GM21717 (cell line): ENCODE results near the gene ADSL.
A peak's percentile ranks its signal among the peaks of the same experiment; 100 is the strongest.

ENCODE experiments used
- ATAC-seq: cut with Tn5 transposase; IDR thresholded peaks from one replicate; pipeline ENCODE4 v1.9.1; 2021; ENCODE audit warnings: mild to moderate bottlenecking, moderate library complexity; ENCODE audit not compliant: unreplicated experiment

The ADSL gene

GRCh38 chr22:40434106-40434505 is 87.8 kb downstream of the ADSL start:
- ATAC-seq: no peak

GRCh38 chr22:40434745-40435144 is 88.4 kb downstream of the ADSL start:
- ATAC-seq: no peak

- ATAC-seq: peak; percentile 70
These were observed 90.5 kb downstream of the ADSL start for GRCh38 chr22:40436505-40437431.
